HEK293 (cell line): ENCODE results near the gene ASF1A.

Experiments used
- ZBTB10 ChIP-seq: fragments of 450-650 bp; formaldehyde crosslinking; IDR thresholded peaks from 2 replicates; pipeline ENCODE4 v1.5.1; 2016; ENCODE audit warnings: missing biosample characterization, missing genetic modification characterization
- ZNF24 ChIP-seq: fragments of 450-650 bp; formaldehyde crosslinking; IDR thresholded peaks from 2 replicates; pipeline ENCODE4 v1.5.1; 2016; ENCODE audit warnings: missing biosample characterization, missing genetic modification characterization
- ZNF398 ChIP-seq: fragments of 450-650 bp; formaldehyde crosslinking; IDR thresholded peaks from 2 replicates; pipeline ENCODE4 v1.5.1; 2017; ENCODE audit warnings: missing biosample characterization, missing genetic modification characterization
- ZNF629 ChIP-seq: fragments of 450-650 bp; formaldehyde crosslinking; IDR thresholded peaks from 2 replicates; pipeline ENCODE4 v1.5.1; 2017; ENCODE audit warnings: missing biosample characterization, missing genetic modification characterization
- ZNF768 ChIP-seq: fragments of 450-650 bp; formaldehyde crosslinking; IDR thresholded peaks from 2 replicates; pipeline ENCODE4 v1.5.1; 2018; ENCODE audit warnings: missing biosample characterization, mild to moderate bottlenecking, missing genetic modification characterization
- TF ChIP-seq, protein P1 (sequence below): fragments of 450-650 bp; formaldehyde crosslinking; IDR thresholded peaks from 2 replicates; pipeline ENCODE4 v1.5.1; 2016; ENCODE audit warnings: missing biosample characterization, missing genetic modification characterization
- TF ChIP-seq, protein P2 (sequence below): IDR thresholded peaks from 2 replicates; pipeline ENCODE4 v1.6.1; 2011; ENCODE audit warnings: mild to moderate bottlenecking, low read depth, low read length, borderline replicate concordance
- TF ChIP-seq, protein P3 (sequence below): fragments of 450-650 bp; IDR thresholded peaks from 2 replicates; pipeline ENCODE4 v1.5.1; 2018; ENCODE audit warnings: missing biosample characterization, mild to moderate bottlenecking, missing genetic modification characterization

DNA sequence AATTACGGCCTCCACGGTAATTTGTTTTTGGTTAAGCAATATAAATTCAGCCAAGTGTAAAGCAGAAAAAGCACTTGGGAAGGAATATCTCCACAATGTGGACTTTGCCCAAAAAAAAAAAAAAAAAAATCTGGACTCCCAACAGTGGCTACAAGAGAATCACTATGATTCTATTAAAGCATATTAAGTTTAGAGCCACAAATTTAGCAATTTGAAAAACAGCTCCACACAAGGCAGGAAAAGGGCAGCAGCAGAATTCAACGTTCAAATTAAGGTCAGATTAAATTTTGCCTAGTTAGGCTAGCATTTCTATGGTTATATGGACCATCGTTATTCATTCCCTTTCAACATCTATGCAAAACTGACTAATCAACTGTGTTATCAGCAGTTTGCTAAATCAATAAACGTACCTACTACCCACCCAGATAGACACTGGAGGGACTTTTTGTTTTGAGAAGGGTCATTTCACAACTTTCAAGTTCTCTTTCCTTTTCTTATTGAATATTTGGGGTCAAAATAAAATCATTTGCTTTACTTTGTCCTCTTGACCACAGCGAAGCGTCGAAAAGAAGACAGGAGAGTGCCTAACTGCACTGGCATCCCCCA, 40.0 kb downstream of the ASF1A start:
- TF ChIP-seq, protein P1, sequence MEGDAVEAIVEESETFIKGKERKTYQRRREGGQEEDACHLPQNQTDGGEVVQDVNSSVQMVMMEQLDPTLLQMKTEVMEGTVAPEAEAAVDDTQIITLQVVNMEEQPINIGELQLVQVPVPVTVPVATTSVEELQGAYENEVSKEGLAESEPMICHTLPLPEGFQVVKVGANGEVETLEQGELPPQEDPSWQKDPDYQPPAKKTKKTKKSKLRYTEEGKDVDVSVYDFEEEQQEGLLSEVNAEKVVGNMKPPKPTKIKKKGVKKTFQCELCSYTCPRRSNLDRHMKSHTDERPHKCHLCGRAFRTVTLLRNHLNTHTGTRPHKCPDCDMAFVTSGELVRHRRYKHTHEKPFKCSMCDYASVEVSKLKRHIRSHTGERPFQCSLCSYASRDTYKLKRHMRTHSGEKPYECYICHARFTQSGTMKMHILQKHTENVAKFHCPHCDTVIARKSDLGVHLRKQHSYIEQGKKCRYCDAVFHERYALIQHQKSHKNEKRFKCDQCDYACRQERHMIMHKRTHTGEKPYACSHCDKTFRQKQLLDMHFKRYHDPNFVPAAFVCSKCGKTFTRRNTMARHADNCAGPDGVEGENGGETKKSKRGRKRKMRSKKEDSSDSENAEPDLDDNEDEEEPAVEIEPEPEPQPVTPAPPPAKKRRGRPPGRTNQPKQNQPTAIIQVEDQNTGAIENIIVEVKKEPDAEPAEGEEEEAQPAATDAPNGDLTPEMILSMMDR (tag by site-specific recombination), result no peak
- no peak for TF ChIP-seq ZNF629 (tag by site-specific recombination)
- TF ChIP-seq ZBTB10 (tag by site-specific recombination), result no peak
- no peak for TF ChIP-seq ZNF768 (tag by site-specific recombination)
- TF ChIP-seq ZNF24 (tag by site-specific recombination), result no peak
- TF ChIP-seq, protein P2, sequence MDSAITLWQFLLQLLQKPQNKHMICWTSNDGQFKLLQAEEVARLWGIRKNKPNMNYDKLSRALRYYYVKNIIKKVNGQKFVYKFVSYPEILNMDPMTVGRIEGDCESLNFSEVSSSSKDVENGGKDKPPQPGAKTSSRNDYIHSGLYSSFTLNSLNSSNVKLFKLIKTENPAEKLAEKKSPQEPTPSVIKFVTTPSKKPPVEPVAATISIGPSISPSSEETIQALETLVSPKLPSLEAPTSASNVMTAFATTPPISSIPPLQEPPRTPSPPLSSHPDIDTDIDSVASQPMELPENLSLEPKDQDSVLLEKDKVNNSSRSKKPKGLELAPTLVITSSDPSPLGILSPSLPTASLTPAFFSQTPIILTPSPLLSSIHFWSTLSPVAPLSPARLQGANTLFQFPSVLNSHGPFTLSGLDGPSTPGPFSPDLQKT, result no peak
- TF ChIP-seq, protein P3, sequence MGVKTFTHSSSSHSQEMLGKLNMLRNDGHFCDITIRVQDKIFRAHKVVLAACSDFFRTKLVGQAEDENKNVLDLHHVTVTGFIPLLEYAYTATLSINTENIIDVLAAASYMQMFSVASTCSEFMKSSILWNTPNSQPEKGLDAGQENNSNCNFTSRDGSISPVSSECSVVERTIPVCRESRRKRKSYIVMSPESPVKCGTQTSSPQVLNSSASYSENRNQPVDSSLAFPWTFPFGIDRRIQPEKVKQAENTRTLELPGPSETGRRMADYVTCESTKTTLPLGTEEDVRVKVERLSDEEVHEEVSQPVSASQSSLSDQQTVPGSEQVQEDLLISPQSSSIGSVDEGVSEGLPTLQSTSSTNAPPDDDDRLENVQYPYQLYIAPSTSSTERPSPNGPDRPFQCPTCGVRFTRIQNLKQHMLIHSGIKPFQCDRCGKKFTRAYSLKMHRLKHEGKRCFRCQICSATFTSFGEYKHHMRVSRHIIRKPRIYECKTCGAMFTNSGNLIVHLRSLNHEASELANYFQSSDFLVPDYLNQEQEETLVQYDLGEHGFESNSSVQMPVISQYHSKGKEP, result no peak
- no peak for TF ChIP-seq ZNF398 (tag by site-specific recombination)
